Loucy (cell line): ENCODE measurements around the gene RASD1.

Source experiments
- H2AFZ ChIP-seq: fragments of 200-600 bp; sonication (generic); 2 replicates; pipeline ENCODE4 v1.6.0; 2016; ENCODE audit warnings: antibody characterized with exemption, mild to moderate bottlenecking, low read length, moderate library complexity
- H3F3A ChIP-seq: fragments of 200-600 bp; 2 replicates; pipeline ENCODE4 v1.6.0; 2016; ENCODE audit warnings: antibody characterized with exemption, low read depth, mild to moderate bottlenecking
- H3K27me3 ChIP-seq: fragments of 200-600 bp; sonication (generic); 2 replicates; pipeline ENCODE4 v1.6.1; 2014; ENCODE audit warnings: low read length, mild to moderate bottlenecking; ENCODE audit not compliant: insufficient read depth, poor library complexity, severe bottlenecking
- H3K36me3 ChIP-seq: fragments of 200-600 bp; sonication (generic); 2 replicates; pipeline ENCODE4 v1.6.1; 2016; ENCODE audit warnings: low read length; ENCODE audit not compliant: insufficient read depth
- H3K4me1 ChIP-seq: fragments of 200-600 bp; sonication (generic); 2 replicates; pipeline ENCODE4 v1.5.1; 2014; ENCODE audit warnings: low read length, mild to moderate bottlenecking; ENCODE audit not compliant: insufficient read depth, poor library complexity, severe bottlenecking
- H3K4me2 ChIP-seq: fragments of 200-600 bp; sonication (generic); 2 replicates; pipeline ENCODE4 v1.6.0; 2014; ENCODE audit warnings: antibody characterized with exemption, low read length, low read depth, mild to moderate bottlenecking; ENCODE audit not compliant: poor library complexity, severe bottlenecking
- H3K4me3 ChIP-seq: fragments of 200-600 bp; sonication (generic); 2 replicates; pipeline ENCODE4 v1.5.1; 2014; ENCODE audit warnings: low read length, mild to moderate bottlenecking, mixed read lengths; ENCODE audit not compliant: poor library complexity, severe bottlenecking
- H3K79me2 ChIP-seq: fragments of 200-600 bp; sonication (generic); 2 replicates; pipeline ENCODE4 v1.6.1; 2014; ENCODE audit warnings: low read length; ENCODE audit not compliant: insufficient read depth
- H3K9ac ChIP-seq: fragments of 200-600 bp; sonication (generic); 2 replicates; pipeline ENCODE4 v1.6.0; 2014; ENCODE audit warnings: mild to moderate bottlenecking, low read depth, low read length, moderate library complexity; ENCODE audit not compliant: poor library complexity, severe bottlenecking
- H3K9me2 ChIP-seq: fragments of 200-600 bp; sonication (generic); replicated peaks from 2 replicates; pipeline ENCODE4 v1.6.1; 2016; ENCODE audit warnings: low read depth, low read length, mixed read lengths
- H3K9me3 ChIP-seq: fragments of 200-600 bp; sonication (generic); 2 replicates; pipeline ENCODE4 v1.6.1; 2014; ENCODE audit warnings: mild to moderate bottlenecking, antibody characterized with exemption, low read length, low read depth; ENCODE audit not compliant: insufficient read depth
- H4K20me1 ChIP-seq: fragments of 200-600 bp; sonication (generic); 2 replicates; pipeline ENCODE4 v1.6.0; 2014; ENCODE audit warnings: antibody characterized with exemption, low read length, mild to moderate bottlenecking; ENCODE audit not compliant: insufficient read depth, poor library complexity, severe bottlenecking
- EZH2phosphoT487 ChIP-seq: fragments of 200-600 bp; IDR thresholded peaks from 2 replicates; pipeline ENCODE4 v1.6.1; 2018; ENCODE audit warnings: antibody characterized with exemption, mild to moderate bottlenecking, moderate library complexity, borderline replicate concordance
- TF ChIP-seq, protein P1 (sequence below): fragments of 200-600 bp; sonication (generic); conservative IDR thresholded peaks from 2 replicates; pipeline ENCODE4 v1.5.1; 2014; ENCODE audit warnings: mild to moderate bottlenecking, antibody characterized with exemption, low read length

Gene RASD1

GRCh38 chr17:17526369-17526768 lies 30.2 kb upstream of the RASD1 start:
- H3K9me2 ChIP-seq: no peaks in the 10 kb centered on the region
- no peaks in the 10 kb centered on the region for H3K36me3 ChIP-seq
- no peaks in the 10 kb centered on the region for H3K27me3 ChIP-seq
- no peaks in the 10 kb centered on the region for H3K9me3 ChIP-seq
- H3K9ac ChIP-seq: no peak overlapping the region
- H3F3A ChIP-seq: no peaks in the 10 kb centered on the region
- H3K79me2 ChIP-seq: no peaks in the 10 kb centered on the region
- no peak overlapping the region for H2AFZ ChIP-seq
- H4K20me1 ChIP-seq: no peaks in the 10 kb centered on the region
- no peak overlapping the region for H3K4me2 ChIP-seq
- H3K4me3 ChIP-seq: no peak overlapping the region
- no peak for TF ChIP-seq EZH2phosphoT487
- TF ChIP-seq, protein P1, sequence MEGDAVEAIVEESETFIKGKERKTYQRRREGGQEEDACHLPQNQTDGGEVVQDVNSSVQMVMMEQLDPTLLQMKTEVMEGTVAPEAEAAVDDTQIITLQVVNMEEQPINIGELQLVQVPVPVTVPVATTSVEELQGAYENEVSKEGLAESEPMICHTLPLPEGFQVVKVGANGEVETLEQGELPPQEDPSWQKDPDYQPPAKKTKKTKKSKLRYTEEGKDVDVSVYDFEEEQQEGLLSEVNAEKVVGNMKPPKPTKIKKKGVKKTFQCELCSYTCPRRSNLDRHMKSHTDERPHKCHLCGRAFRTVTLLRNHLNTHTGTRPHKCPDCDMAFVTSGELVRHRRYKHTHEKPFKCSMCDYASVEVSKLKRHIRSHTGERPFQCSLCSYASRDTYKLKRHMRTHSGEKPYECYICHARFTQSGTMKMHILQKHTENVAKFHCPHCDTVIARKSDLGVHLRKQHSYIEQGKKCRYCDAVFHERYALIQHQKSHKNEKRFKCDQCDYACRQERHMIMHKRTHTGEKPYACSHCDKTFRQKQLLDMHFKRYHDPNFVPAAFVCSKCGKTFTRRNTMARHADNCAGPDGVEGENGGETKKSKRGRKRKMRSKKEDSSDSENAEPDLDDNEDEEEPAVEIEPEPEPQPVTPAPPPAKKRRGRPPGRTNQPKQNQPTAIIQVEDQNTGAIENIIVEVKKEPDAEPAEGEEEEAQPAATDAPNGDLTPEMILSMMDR: no peak
- no peaks in the 10 kb centered on the region for H3K4me1 ChIP-seq

DNA sequence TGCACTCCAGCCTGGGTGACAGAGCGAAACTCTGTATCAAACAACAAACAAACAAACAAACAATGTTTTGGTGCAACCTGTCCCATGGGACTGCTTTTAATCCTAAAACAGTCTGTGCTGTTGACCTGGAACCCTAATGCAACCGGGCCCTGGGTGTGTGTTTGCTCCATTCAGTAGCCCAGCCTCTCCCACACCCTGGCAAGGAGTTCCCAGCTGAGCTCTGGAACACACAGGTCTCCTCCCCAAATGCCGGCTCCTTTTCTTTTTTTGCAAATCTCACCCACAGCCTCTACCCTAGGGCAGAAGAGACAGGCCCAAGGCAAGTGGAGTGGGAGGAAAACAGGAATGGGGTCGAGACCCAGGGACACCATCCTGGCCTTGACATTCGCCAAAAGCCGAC lies 29.8 kb upstream of the RASD1 start:
- no peak overlapping the region for H3K9ac ChIP-seq
- no peaks in the 10 kb centered on the region for H3F3A ChIP-seq
- H3K36me3 ChIP-seq: no peaks in the 10 kb centered on the region
- H2AFZ ChIP-seq: no peak overlapping the region
- H3K4me2 ChIP-seq: no peak overlapping the region
- no peaks in the 10 kb centered on the region for H3K79me2 ChIP-seq
- H3K4me1 ChIP-seq: no peaks in the 10 kb centered on the region
- H4K20me1 ChIP-seq: no peaks in the 10 kb centered on the region
- H3K27me3 ChIP-seq: no peaks in the 10 kb centered on the region
- H3K9me3 ChIP-seq: no peaks in the 10 kb centered on the region
- TF ChIP-seq, protein P1: no peak
- TF ChIP-seq EZH2phosphoT487: no peak
- H3K9me2 ChIP-seq: no peaks in the 10 kb centered on the region
- no peak overlapping the region for H3K4me3 ChIP-seq

- no peaks in the 10 kb centered on the region for H3K9me3 ChIP-seq
- no peaks in the 10 kb centered on the region for H3K27me3 ChIP-seq
- no peaks in the 10 kb centered on the region for H4K20me1 ChIP-seq
- no peak overlapping the region for H3K4me2 ChIP-seq
- H3K4me1 ChIP-seq: no peaks in the 10 kb centered on the region
- H3K79me2 ChIP-seq: no peaks in the 10 kb centered on the region
- H3F3A ChIP-seq: no peaks in the 10 kb centered on the region
- no peak overlapping the region for H3K9ac ChIP-seq
- no peak overlapping the region for H2AFZ ChIP-seq
- H3K9me2 ChIP-seq: no peaks in the 10 kb centered on the region
- no peak overlapping the region for H3K4me3 ChIP-seq
- H3K36me3 ChIP-seq: no peaks in the 10 kb centered on the region
- TF ChIP-seq EZH2phosphoT487: no peak
- TF ChIP-seq, protein P1: no peak
These were observed 29.1 kb upstream of the RASD1 start for GRCh38 chr17:17525311-17525710.
